K562 (cell line): ENCODE measurements around the gene IQUB. TPM values are rescaled to one million over a fixed set of nuclear protein-coding genes. Genes with fewer than 3 reads are reported as not detected.

Experiments used
- CUX1 ChIP-seq: fragments of 200-800 bp; sonication (Bioruptor generic); IDR thresholded peaks from 2 replicates; pipeline ENCODE4 v1.6.1; 2016; ENCODE audit warnings: missing genetic modification characterization, missing compliant biosample characterization
- DPF2 ChIP-seq: fragments of 450-650 bp; IDR thresholded peaks from 2 replicates; pipeline ENCODE4 v1.6.1; 2016
- KLF6 ChIP-seq: fragments of 250-450 bp; sonication (Bioruptor Pico); IDR thresholded peaks from 2 replicates; pipeline ENCODE4 v1.4.0; 2020; ENCODE audit warnings: mild to moderate bottlenecking, moderate library complexity, borderline replicate concordance
- RREB1 ChIP-seq: fragments of 250-450 bp; sonication (Bioruptor Pico); IDR thresholded peaks from 2 replicates; pipeline ENCODE4 v1.4.0; 2020
- TAL1 ChIP-seq: fragments of 450-650 bp; IDR thresholded peaks from 2 replicates; pipeline ENCODE4 v1.6.1; 2016; ENCODE audit warnings: mild to moderate bottlenecking
- TARDBP ChIP-seq: fragments of 450-650 bp; IDR thresholded peaks from 2 replicates; pipeline ENCODE4 v1.6.1; 2016
- ZNF644 ChIP-seq: fragments of 200-800 bp; sonication (Bioruptor generic); IDR thresholded peaks from 2 replicates; pipeline ENCODE4 v1.6.1; 2016; ENCODE audit warnings: low read depth, missing genetic modification characterization, missing compliant biosample characterization
- polyA plus RNA-seq, 8 experiments: library from polyadenylated mRNA; depleted of rRNA in 4 of 8; stranded (reverse) in 5 of 8; unstranded in 3 of 8; fragments of >200 nt; fragmentation: Nextera tagmentation in 2 of 8; fragmentation: Illumina TruSeq in 1 of 8; extraction: Ambion mirVana in 2 of 8; extraction: Trizol in 1 of 8; gene quantifications; 2 replicates each; pipeline versions ENCODE4 v1.2.1 to v1.2.3, GENCODE V29; 2011 to 2014; ENCODE audit warnings: inconsistent platforms in 1 of 8, missing spikeins in 1 of 8
- total RNA-seq, 7 experiments: library from RNA; depleted of rRNA in 6 of 7; stranded (reverse); fragments of >200 nt in 6 of 7; fragmentation: Illumina TruSeq in 2 of 7; extraction: Trizol in 2 of 7; gene quantifications; 2 replicates each; pipeline versions ENCODE4 v1.2.1 to v1.2.3, GENCODE V29; 2011 to 2021; ENCODE audit warnings: low replicate concordance in 1 of 7
- TF ChIP-seq, protein P1 (sequence below): IDR thresholded peaks from 3 replicates; pipeline ENCODE4 v1.6.1; 2011; ENCODE audit warnings: borderline replicate concordance, mild to moderate bottlenecking; ENCODE audit not compliant: insufficient read length, insufficient read depth
- TF ChIP-seq, protein P2 (sequence below): fragments of 450-650 bp; IDR thresholded peaks from 2 replicates; pipeline ENCODE4 v1.6.1; 2017; ENCODE audit warnings: antibody characterized with exemption, mild to moderate bottlenecking
- TF ChIP-seq, protein P3 (sequence below): fragments of 250-450 bp; sonication (Bioruptor Pico); IDR thresholded peaks from 2 replicates; pipeline ENCODE4 v1.5.0; 2021

Gene IQUB
- total and polyA plus RNA-seq, 9 of the 15 experiments (the other 6 are each of a cell fraction or from before 2014, with no cell fraction given) = 0.62 to 2.6 (median 1.4) TPM

DNA sequence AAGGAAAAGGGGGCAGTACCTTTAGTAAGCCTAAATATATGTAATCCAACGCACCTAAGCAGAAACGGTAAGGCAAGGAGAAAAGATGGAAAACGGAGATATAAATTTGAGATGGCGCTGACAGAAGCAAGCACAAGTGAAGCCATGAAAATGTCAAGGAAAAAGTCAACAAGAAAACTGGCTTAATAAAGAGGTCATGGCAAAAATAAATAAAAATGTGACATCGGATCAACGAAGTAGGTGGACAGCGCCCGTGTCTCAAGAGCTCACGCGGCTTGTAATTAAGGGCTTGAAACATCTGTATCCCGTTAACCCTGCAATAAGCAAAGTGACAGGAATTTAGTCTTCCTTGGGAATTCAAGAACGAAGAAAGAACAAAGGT is 22.6 kb upstream of the IQUB start (continued):
- TF ChIP-seq RREB1 (no peak), KLF6 (CRISPR knock-in tag) (0 out of 2 replicates have a peak, but pooled peaks have one; percentile 28), TAL1 (no peak), DPF2 (no peak), CUX1 (no peak), TARDBP (no peak), ZNF644 (0 out of 2 replicates have a peak, but pooled peaks have one; percentile 13)
- TF ChIP-seq, protein P1, sequence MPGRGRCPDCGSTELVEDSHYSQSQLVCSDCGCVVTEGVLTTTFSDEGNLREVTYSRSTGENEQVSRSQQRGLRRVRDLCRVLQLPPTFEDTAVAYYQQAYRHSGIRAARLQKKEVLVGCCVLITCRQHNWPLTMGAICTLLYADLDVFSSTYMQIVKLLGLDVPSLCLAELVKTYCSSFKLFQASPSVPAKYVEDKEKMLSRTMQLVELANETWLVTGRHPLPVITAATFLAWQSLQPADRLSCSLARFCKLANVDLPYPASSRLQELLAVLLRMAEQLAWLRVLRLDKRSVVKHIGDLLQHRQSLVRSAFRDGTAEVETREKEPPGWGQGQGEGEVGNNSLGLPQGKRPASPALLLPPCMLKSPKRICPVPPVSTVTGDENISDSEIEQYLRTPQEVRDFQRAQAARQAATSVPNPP = no peak
- TF ChIP-seq, protein P2, sequence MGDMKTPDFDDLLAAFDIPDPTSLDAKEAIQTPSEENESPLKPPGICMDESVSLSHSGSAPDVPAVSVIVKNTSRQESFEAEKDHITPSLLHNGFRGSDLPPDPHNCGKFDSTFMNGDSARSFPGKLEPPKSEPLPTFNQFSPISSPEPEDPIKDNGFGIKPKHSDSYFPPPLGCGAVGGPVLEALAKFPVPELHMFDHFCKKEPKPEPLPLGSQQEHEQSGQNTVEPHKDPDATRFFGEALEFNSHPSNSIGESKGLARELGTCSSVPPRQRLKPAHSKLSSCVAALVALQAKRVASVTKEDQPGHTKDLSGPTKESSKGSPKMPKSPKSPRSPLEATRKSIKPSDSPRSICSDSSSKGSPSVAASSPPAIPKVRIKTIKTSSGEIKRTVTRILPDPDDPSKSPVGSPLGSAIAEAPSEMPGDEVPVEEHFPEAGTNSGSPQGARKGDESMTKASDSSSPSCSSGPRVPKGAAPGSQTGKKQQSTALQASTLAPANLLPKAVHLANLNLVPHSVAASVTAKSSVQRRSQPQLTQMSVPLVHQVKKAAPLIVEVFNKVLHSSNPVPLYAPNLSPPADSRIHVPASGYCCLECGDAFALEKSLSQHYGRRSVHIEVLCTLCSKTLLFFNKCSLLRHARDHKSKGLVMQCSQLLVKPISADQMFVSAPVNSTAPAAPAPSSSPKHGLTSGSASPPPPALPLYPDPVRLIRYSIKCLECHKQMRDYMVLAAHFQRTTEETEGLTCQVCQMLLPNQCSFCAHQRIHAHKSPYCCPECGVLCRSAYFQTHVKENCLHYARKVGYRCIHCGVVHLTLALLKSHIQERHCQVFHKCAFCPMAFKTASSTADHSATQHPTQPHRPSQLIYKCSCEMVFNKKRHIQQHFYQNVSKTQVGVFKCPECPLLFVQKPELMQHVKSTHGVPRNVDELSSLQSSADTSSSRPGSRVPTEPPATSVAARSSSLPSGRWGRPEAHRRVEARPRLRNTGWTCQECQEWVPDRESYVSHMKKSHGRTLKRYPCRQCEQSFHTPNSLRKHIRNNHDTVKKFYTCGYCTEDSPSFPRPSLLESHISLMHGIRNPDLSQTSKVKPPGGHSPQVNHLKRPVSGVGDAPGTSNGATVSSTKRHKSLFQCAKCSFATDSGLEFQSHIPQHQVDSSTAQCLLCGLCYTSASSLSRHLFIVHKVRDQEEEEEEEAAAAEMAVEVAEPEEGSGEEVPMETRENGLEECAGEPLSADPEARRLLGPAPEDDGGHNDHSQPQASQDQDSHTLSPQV = peak; percentile 58; the same call in 1 of the 2 replicates
- TF ChIP-seq, protein P3, sequence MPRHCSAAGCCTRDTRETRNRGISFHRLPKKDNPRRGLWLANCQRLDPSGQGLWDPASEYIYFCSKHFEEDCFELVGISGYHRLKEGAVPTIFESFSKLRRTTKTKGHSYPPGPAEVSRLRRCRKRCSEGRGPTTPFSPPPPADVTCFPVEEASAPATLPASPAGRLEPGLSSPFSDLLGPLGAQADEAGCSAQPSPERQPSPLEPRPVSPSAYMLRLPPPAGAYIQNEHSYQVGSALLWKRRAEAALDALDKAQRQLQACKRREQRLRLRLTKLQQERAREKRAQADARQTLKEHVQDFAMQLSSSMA (CRISPR knock-in tag) = no peak
